Sigmoid colon (tissue), 7 donors: ENCODE data around the gene FMO1. TPM values are rescaled to one million over a fixed set of nuclear protein-coding genes. Genes with fewer than 3 reads are reported as not detected.

Source experiments
- DNase-seq: peaks from one replicate; pipeline ENCODE4 v3.0.0-alpha.2; 2019
- H3K27ac ChIP-seq, 4 donors: fragments of 200-600 bp; sonication (generic); one replicate each; pipeline ENCODE4 v1.5.1; 2016 to 2019; ENCODE audit warnings: mild to moderate bottlenecking in 1 of 4
- H3K27me3 ChIP-seq, 3 donors: fragments of 200-600 bp; sonication (generic); one replicate each; pipeline ENCODE4 v1.5.1; 2019; ENCODE audit warnings: mild to moderate bottlenecking in 1 of 3
- H3K36me3 ChIP-seq, 4 donors: fragments of 200-600 bp; sonication (generic); one replicate each; pipeline ENCODE4 v1.5.1; 2016 to 2019
- H3K4me1 ChIP-seq, 4 donors: fragments of 200-600 bp; sonication (generic); one replicate each; pipeline ENCODE4 v1.5.1; 2017 to 2019
- H3K4me3 ChIP-seq, 4 donors: fragments of 200-600 bp; sonication (generic); one replicate each; pipeline ENCODE4 v1.5.1; 2017 to 2019; ENCODE audit warnings: mild to moderate bottlenecking in 2 of 4, moderate library complexity in 1 of 4
- H3K9me3 ChIP-seq, 4 donors: fragments of 200-600 bp in 3 of 4; sonication (generic) in 3 of 4; one replicate each; pipeline versions ENCODE4 v1.5.1 to v1.6.1; 2013 to 2019
- CTCF ChIP-seq, 4 experiments: fragments of 450-650 bp in 3 of 4; fragments of 200-600 bp in 1 of 4; IDR thresholded peaks; one replicate each; pipeline ENCODE4 v1.5.1; 2016 to 2019; ENCODE audit warnings: antibody characterized with exemption in 4 of 4, mild to moderate bottlenecking in 3 of 4, moderate library complexity in 2 of 4
- EP300 ChIP-seq, 4 donors: sonication (generic); formaldehyde crosslinking; IDR thresholded peaks; one replicate each; pipeline ENCODE4 v1.6.1; 2017; ENCODE audit warnings: antibody characterized with exemption in 4 of 4
- POLR2A ChIP-seq, 2 donors: fragments of 450-650 bp; IDR thresholded peaks; one replicate each; pipeline ENCODE4 v1.6.1; 2016; ENCODE audit warnings: antibody characterized with exemption in 2 of 2, mild to moderate bottlenecking in 2 of 2, moderate library complexity in 2 of 2
- POLR2AphosphoS5 ChIP-seq, 4 donors: sonication (generic); formaldehyde crosslinking; IDR thresholded peaks; one replicate each; pipeline ENCODE4 v1.6.1; 2017; ENCODE audit warnings: antibody characterized with exemption in 4 of 4
- WGBS, 2 donors: extraction: QIAGEN DNeasy Blood & Tissue Kit; methylation state at CpG; one replicate each; pipeline ENCODE4 v1.1.7; 2013; 5-methylcytosine and 5-hydroxymethylcytosine counted together
- intact Hi-C: fragments of 100-400 bp; cut with DNase I; formaldehyde crosslinking; loops from one replicate; pipeline ENCODE4 v1.15.1; 2023
- polyA plus RNA-seq, 3 donors: library from polyadenylated mRNA; stranded (reverse); fragments of 200-250 nt; gene quantifications; one replicate each; pipeline ENCODE4 v1.2.3, GENCODE V29; 2013
- total RNA-seq, 4 donors: library from RNA; depleted of rRNA; stranded (reverse); fragments of >200 nt; gene quantifications; one replicate each; pipeline ENCODE4 v1.1.0, GENCODE V29; 2016
- donor health status: healthy with polysubstance abuse.
- donor health status: Bipolar disorder and iron deficiency.
- donor health status: healthy.

Gene FMO1
- total and polyA plus RNA-seq, 7 donors: 0.26 to 0.82 (median 0.36) TPM; not detected in 2

- no peak for TF ChIP-seq POLR2AphosphoS5 (IDR thresholded peaks at IDR 0.05)
- TF ChIP-seq EP300 (IDR thresholded peaks at IDR 0.05): no peak
- no peak for TF ChIP-seq CTCF (IDR thresholded peaks at IDR 0.05)
- no peak for TF ChIP-seq POLR2A (IDR thresholded peaks at IDR 0.05)
- H3K4me1 ChIP-seq: peaks cover 0 to 14% (median 5%) of the 10 kb centered on the region in 4 donors
- no peaks in the 10 kb centered on the region for H3K36me3 ChIP-seq
- H3K9me3 ChIP-seq: no peaks in the 10 kb centered on the region
- no peaks in the 10 kb centered on the region for H3K27me3 ChIP-seq
- intact Hi-C loops: no loop called here
- DNase-seq: no peak
- no peak overlapping the region for H3K4me3 ChIP-seq
- WGBS, 2 donors: 0 to 93% methylated on average over 1 of the region's 1 CpG
- peak overlapping the region in 1 of 4 donors; percentile 1 for H3K27ac ChIP-seq
These were observed 29.6 kb upstream of the FMO1 start for GRCh38 chr1:171218661-171219060.

GRCh38 chr1:171219346-171220080 lies 28.8 kb upstream of the FMO1 start:
- no peak overlapping the region for H3K4me3 ChIP-seq

GRCh38 chr1:171220081-171220420 lies 28.2 kb upstream of the FMO1 start:
- DNase-seq: no peak
- WGBS, 2 donors: 72 to 88% methylated on average over 2 of the region's 2 CpGs
- H3K27ac ChIP-seq: peak overlapping the region in 3 of 4 donors; percentile 42 to 64 (median 60)
- H3K4me1 ChIP-seq: peaks cover 0 to 14% (median 5%) of the 10 kb centered on the region in 4 donors
- no peaks in the 10 kb centered on the region for H3K27me3 ChIP-seq
- TF ChIP-seq POLR2AphosphoS5 (IDR thresholded peaks at IDR 0.05) (no peak), EP300 (IDR thresholded peaks at IDR 0.05) (no peak), POLR2A (IDR thresholded peaks at IDR 0.05) (no peak)
- H3K9me3 ChIP-seq: no peaks in the 10 kb centered on the region
- no peaks in the 10 kb centered on the region for H3K36me3 ChIP-seq
- intact Hi-C loops: no loop called here
- H3K4me3 ChIP-seq: peak overlapping the region in 1 of 4 donors; percentile 1

More at GRCh38 chr1:171219346-171220080, 28.8 kb upstream of the FMO1 start:
- intact Hi-C loops: no loop called here
- Histone ChIP-seq H3K4me1 (peaks cover 0 to 14% (median 5%) of the 10 kb centered on the region in 4 donors), H3K27ac (peak overlapping the region in 2 of 4 donors; percentile 21 to 60), H3K27me3 (no peaks in the 10 kb centered on the region), H3K36me3 (no peaks in the 10 kb centered on the region), H3K9me3 (no peaks in the 10 kb centered on the region)
- DNase-seq: no peak
- WGBS, 2 donors: 84 to 90% methylated on average over 2 of the region's 2 CpGs
- TF ChIP-seq EP300 (IDR thresholded peaks at IDR 0.05) (no peak), CTCF (IDR thresholded peaks at IDR 0.05) (no peak), POLR2AphosphoS5 (IDR thresholded peaks at IDR 0.05) (no peak), POLR2A (IDR thresholded peaks at IDR 0.05) (no peak)

GRCh38 chr1:171220581-171221054 lies 27.7 kb upstream of the FMO1 start:
- H3K27me3 ChIP-seq: no peaks in the 10 kb centered on the region
- WGBS, 2 donors: 69 to 84% methylated on average over 11 of the region's 11 CpGs
- peaks cover 0 to 14% (median 5%) of the 10 kb centered on the region in 4 donors for H3K4me1 ChIP-seq
- intact Hi-C loops: no loop called here
- DNase-seq: no peak
- peak overlapping the region in 1 of 4 donors; percentile 1 for H3K4me3 ChIP-seq
- no peaks in the 10 kb centered on the region for H3K36me3 ChIP-seq
- H3K27ac ChIP-seq: peak overlapping the region; percentile 20 to 64 (median 51)
- TF ChIP-seq POLR2A (IDR thresholded peaks at IDR 0.05) (no peak), EP300 (IDR thresholded peaks at IDR 0.05) (no peak), CTCF (IDR thresholded peaks at IDR 0.05) (no peak), POLR2AphosphoS5 (IDR thresholded peaks at IDR 0.05) (no peak)
- no peaks in the 10 kb centered on the region for H3K9me3 ChIP-seq
